Urinary bladder (tissue), 4 donors: ENCODE measurements around the gene TMEM107. TPM values are rescaled to one million over a fixed set of nuclear protein-coding genes. Genes with fewer than 3 reads are reported as not detected.
"Not testable (repeated sequence)": the region's sequence is repeated elsewhere in the genome, so short reads cannot be mapped to it uniquely, and the experiment has no call there.

Source experiments
- DNase-seq: peaks from one replicate; pipeline ENCODE4 v3.0.0-alpha.2; 2015; ENCODE audit errors: extremely low spot score
- H3K27ac ChIP-seq: one replicate; pipeline ENCODE4 v1.5.1; 2013; ENCODE audit warnings: low read depth, mild to moderate bottlenecking, moderate library complexity
- H3K36me3 ChIP-seq: one replicate; pipeline ENCODE4 v1.6.1; 2013; ENCODE audit warnings: mild to moderate bottlenecking, moderate library complexity; ENCODE audit not compliant: insufficient read depth
- H3K4me1 ChIP-seq: one replicate; pipeline ENCODE4 v1.6.1; 2013; ENCODE audit warnings: mild to moderate bottlenecking, moderate library complexity; ENCODE audit not compliant: insufficient read depth
- H3K4me3 ChIP-seq: one replicate; pipeline ENCODE4 v1.5.1; 2013; ENCODE audit warnings: low read depth, low read length
- WGBS: extraction: QIAGEN DNeasy Blood & Tissue Kit; methylation state at CpG from one replicate; pipeline ENCODE4 v1.1.7; 2013; 5-methylcytosine and 5-hydroxymethylcytosine counted together
- polyA plus RNA-seq: library from polyadenylated mRNA; stranded (reverse); fragments of 200-250 nt; gene quantifications from one replicate; pipeline ENCODE4 v1.2.3, GENCODE V29; 2013
- total RNA-seq: library from RNA; depleted of rRNA; stranded (reverse); fragments of >200 nt; gene quantifications from one replicate; pipeline ENCODE4 v1.2.3, GENCODE V29; 2014
- donor health status: healthy with polysubstance abuse.
- donor health status: healthy.

TMEM107 gene
- total RNA-seq (40.4 TPM), polyA plus RNA-seq (21.6 TPM)

DNA sequence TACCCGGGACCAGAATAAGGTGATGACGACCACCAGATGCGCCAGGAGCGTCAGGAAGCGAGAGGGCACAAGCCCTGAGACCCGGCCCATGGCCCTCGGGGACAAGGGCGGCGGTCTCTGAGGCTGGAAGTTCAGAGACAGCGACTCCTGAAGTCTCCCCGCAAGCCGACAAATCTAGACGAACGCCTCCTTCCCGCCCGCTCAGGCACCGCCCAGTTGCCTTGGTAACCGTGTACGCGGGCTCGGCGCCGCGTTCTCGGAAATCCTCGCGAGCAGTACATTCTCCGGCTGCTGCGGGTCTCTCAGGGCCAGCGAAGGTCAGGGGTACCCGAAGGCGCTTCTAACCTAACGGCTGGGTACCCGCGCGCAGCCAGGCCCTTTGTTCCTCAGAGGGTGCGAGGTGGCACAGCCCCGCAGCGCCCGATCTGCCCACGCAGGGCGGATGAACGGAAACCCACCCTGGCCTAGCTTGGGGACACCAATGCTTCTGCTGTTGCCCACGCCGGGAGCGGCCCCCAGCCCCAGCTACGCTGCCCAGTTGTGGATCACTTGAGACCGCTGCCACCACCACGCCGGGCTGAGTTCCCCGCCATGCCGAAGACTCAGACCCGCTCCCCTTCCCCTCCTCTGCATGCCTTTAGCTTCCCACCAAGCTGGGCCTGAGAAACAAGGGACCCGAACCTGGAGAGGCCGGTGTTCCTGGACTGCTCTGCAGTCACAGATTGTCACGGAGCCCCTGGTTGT lies at the start of gene TMEM107:
TSS of gene TMEM107 (minus strand) at position 184 of the 744 bp plus-strand sequence. CDS start at position 90, 94 bp downstream.
- Histone ChIP-seq H3K4me1 (no peaks in the 10 kb centered on the region), H3K27ac (no peak within 1 kb of the TSS), H3K36me3 (no peaks in the 10 kb centered on the region), H3K4me3 (peak within 1 kb of the TSS; percentile 57)
- no peak for DNase-seq
- 1% methylated on average over 56 of the region's 56 CpGs for WGBS

GRCh38 chr17:8224891-8225812 lies 49.0 kb upstream of the TMEM107 start:
- DNase-seq, result no peak
- Histone ChIP-seq H3K27ac (no peak overlapping the region), H3K36me3 (no peaks in the 10 kb centered on the region), H3K4me1 (no peaks in the 10 kb centered on the region), H3K4me3 (no peak overlapping the region)
- 89% methylated on average over 26 of the region's 26 CpGs for WGBS

GRCh38 chr17:8223356-8224126 lies 47.4 kb upstream of the TMEM107 start:
- peak overlapping the region; percentile 94 for H3K27ac ChIP-seq
- H3K4me1 ChIP-seq, result no peaks in the 10 kb centered on the region
- peak overlapping the region; percentile 51 for H3K4me3 ChIP-seq
- no peaks in the 10 kb centered on the region for H3K36me3 ChIP-seq
- no peak for DNase-seq
- 3% methylated on average over 27 of the region's 27 CpGs for WGBS

DNA sequence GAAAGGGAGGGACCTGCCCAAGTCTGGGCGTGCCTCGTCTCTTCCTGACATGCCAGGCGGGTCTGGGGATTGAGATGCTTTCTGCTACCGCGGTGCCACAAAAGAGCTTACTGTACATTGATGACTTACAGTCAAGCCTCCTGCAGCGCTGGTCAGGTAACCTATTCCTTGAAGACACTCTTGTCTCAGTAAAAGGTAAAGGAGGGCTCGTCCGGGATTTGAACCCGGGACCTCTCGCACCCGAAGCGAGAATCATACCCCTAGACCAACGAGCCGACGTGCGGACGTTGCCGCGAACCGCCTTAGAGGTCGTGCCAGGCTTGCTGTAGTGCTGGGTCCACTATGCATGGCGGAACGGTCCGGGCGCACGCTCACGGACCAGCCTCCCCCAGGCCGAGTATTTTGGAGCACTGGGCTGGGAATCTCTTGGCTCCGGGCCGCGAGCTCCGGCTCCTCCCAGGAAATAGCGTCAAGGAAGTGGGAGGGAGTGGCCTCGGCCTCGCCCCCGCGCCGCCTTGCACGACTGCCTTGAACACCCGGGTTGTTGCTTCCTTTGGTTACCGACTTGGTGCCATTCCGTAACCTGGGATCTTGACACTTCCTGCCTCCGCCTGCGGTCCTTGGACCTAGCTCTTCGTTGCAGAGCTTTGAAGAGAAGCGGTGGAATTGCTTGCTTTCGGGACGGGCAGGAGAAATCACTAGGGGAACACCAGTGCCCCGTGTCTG lies 46.6 kb upstream of the TMEM107 start:
- peak overlapping the region; percentile 51 for H3K4me3 ChIP-seq
- H3K4me1 ChIP-seq, result no peaks in the 10 kb centered on the region
- WGBS, result under 1% methylated on average over 49 of the region's 49 CpGs
- H3K27ac ChIP-seq, result peak overlapping the region; percentile 94
- no peaks in the 10 kb centered on the region for H3K36me3 ChIP-seq
- peak; percentile 87 for DNase-seq

DNA sequence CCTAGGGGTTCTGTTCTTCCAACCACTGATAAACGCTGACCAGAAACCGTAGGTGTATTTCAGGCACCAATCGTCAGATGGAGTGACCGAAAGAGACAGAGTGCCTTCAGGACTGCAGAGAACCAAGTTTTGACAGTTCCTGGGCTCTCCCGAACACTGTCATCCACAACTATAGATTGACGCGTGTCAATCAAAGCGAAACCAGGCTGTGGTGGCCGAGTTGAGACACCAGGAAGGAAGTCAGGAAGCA lies 46.1 kb upstream of the TMEM107 start:
- DNase-seq, result no peak
- no peaks in the 10 kb centered on the region for H3K4me1 ChIP-seq
- peak overlapping the region; percentile 94 for H3K27ac ChIP-seq
- no peaks in the 10 kb centered on the region for H3K36me3 ChIP-seq
- H3K4me3 ChIP-seq, result peak overlapping the region; percentile 51
- WGBS, result 0% methylated on average over 9 of the region's 9 CpGs

- WGBS, result under 1% methylated on average over 40 of the region's 40 CpGs
Measured at GRCh38 chr17:8221663-8222379, 45.6 kb upstream of the TMEM107 start.

DNA sequence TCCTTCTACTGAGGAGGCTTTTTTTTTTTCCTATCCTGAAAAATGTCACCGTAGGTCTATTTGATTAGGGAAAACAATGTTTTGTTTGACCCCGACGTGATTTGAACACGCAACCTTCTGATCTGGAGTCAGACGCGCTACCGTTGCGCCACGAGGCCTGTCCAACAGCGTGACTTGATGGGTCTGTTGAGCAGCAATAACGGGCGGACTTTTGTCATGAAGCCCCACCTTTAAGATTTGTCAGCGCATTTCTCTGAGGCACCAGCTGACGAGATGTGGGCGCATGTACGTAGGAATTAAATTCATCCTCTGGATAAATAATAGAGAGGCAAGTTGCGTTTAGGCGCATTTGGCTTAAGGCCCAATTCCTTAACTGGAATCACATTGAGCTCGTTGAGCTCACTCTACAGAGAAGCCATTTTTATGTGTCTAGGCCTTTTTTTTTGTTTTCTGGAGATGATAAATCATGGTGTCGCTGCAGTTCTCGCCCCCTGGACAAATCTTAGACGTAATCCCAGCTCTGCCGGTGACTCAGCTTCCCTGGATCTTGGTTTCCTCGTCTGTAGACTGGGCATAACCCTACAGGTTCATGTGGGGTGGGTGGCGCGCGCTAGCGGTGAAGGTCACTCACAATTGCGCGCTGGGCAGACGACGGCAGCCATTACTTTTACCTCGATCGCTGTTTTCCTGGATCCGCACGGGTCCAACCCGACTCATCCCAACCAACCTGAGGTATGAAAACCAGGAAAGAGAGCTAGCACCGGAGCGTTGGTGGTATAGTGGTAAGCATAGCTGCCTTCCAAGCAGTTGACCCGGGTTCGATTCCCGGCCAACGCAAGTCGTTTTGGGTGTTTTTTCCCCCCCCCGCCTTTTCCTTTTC lies 44.8 kb upstream of the TMEM107 start:
- Histone ChIP-seq H3K4me1 (no peaks in the 10 kb centered on the region), H3K36me3 (no peaks in the 10 kb centered on the region)
- under 1% methylated on average over 45 of the region's 45 CpGs for WGBS

More at GRCh38 chr17:8221663-8222379, 45.6 kb upstream of the TMEM107 start:
- H3K36me3 ChIP-seq, result no peaks in the 10 kb centered on the region
- peak overlapping the region; percentile 51 for H3K4me3 ChIP-seq
- H3K27ac ChIP-seq, result peak overlapping the region; percentile 94
- peak; percentile 93 for DNase-seq
- no peaks in the 10 kb centered on the region for H3K4me1 ChIP-seq

GRCh38 chr17:8214000-8214399 lies 37.8 kb upstream of the TMEM107 start:
- not testable (repeated sequence) for H3K4me3 ChIP-seq, H3K27ac ChIP-seq, H3K36me3 ChIP-seq, DNase-seq, H3K4me1 ChIP-seq
- WGBS, result 79% methylated on average over 15 of the region's 15 CpGs

More for the DNA sequence above, 44.8 kb upstream of the TMEM107 start:
- DNase-seq, result peak; percentile 96
- H3K4me3 ChIP-seq, result peak overlapping the region; percentile 49
- peak overlapping the region; percentile 94 for H3K27ac ChIP-seq

DNA sequence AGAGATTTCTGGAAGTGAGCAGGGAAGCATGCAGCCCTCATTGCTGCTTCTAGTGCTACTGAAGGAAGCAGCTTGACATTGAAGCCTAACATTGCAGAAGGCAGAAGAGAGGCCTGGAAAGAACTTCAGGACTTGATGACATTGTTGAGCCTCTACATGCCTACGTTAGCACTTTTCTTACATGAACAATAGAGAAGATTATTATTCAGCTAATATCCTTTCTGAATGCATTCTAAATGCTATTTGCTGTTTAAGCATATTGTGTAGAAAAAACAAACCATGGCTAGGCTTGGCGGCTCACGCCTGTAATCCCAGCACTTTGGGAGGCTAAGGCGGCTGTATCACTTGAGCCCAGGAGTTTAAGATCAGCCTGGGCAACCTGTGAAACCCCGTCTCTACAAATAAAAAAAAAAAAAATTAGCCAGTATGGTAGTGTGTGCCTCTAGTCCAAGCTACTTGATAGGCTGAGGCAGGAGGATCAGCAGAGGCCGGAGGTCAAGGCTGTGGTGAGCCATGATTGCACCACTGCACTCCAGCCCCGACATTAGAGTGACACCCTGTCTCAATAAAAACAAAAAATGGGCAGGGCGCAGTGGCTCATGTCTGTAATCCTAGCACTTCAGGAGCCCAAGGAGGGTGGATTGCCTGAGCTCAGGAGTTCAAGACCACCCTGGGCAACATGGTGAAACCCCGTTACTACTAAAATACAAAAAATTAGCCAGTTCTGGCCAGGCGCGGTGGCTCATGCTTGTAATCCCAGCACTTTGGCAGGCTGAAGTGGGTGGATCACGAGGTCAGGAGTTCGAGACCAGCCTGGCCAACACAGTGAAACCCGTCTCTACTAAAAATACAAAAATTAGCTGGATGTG lies 36.4 kb upstream of the TMEM107 start:
- 77% methylated on average over 14 of the region's 14 CpGs for WGBS
- no peak overlapping the region for H3K4me3 ChIP-seq
- no peak overlapping the region for H3K27ac ChIP-seq
- DNase-seq, result no peak
- H3K36me3 ChIP-seq, result no peaks in the 10 kb centered on the region
- H3K4me1 ChIP-seq, result no peaks in the 10 kb centered on the region

GRCh38 chr17:8210761-8211458 lies 34.7 kb upstream of the TMEM107 start:
- H3K27ac ChIP-seq, result no peak overlapping the region
- peak overlapping the region; percentile 32 for H3K4me3 ChIP-seq
- no peaks in the 10 kb centered on the region for H3K4me1 ChIP-seq
- H3K36me3 ChIP-seq, result no peaks in the 10 kb centered on the region
- 14% methylated on average over 22 of the region's 22 CpGs for WGBS
- no peak for DNase-seq
